GM12878 (cell line): ENCODE data around the gene WDR17. TPM values are rescaled to one million over a fixed set of nuclear protein-coding genes. Genes with fewer than 3 reads are reported as not detected.

Experiments
- ATAC-seq: fragments of 200-7000 bp; cut with Tn5 transposase; 3 replicates; pipeline ENCODE4 v1.9.1; 2020; ENCODE audit warnings: mild to moderate bottlenecking, moderate library complexity
- BruUV-seq: library from RNA; stranded (reverse); fragments of 400-500 nt; replicated peaks from 2 replicates; lab custom pipeline; 2021; lab: Mats Ljungman, UMichigan
- CTCF ChIA-PET: fragments of 300-600 bp; sonication (Branson Sonifier 250); formaldehyde crosslinking; extraction: SDS; loops from one replicate; lab custom pipeline; 2021; ENCODE audit warnings: inconsistent platforms; lab: Yijun Ruan, JAX
- POLR2A ChIA-PET: fragments of 350-600 bp; formaldehyde crosslinking; extraction: SDS; loops from one replicate; lab custom pipeline; 2021; ENCODE audit warnings: inconsistent platforms; lab: Charles Lee
- RAD21 ChIA-PET: fragments of 300-600 bp; sonication (Branson Sonifier 250); formaldehyde crosslinking; loops from one replicate; lab custom pipeline; 2023; ENCODE audit warnings: antibody characterized with exemption; ENCODE audit not compliant: unreplicated experiment; lab: Charles Lee
- SMC1A ChIA-PET: fragments of 300-600 bp; sonication (Branson Sonifier 250); formaldehyde crosslinking; loops from one replicate; lab custom pipeline; 2023; ENCODE audit not compliant: unreplicated experiment, uncharacterized antibody; lab: Charles Lee
- DNase-seq: peaks from one replicate; pipeline ENCODE4 v3.0.0-alpha.2; 2011; ENCODE audit warnings: low read depth, low spot score
- FAIRE-seq: peaks from 3 replicates; lab custom pipeline; 2011; peaks lifted over from hg19 to GRCh38; lab: Jason Lieb, UNC
- H2AFZ ChIP-seq: 2 replicates; pipeline ENCODE4 v1.6.0; 2011; ENCODE audit warnings: low read depth, low read length, control low read depth; ENCODE audit not compliant: control insufficient read depth
- H3K27ac ChIP-seq: 2 replicates; pipeline ENCODE4 v1.5.1; 2011; ENCODE audit warnings: control low read depth; ENCODE audit not compliant: control insufficient read depth, insufficient read depth
- H3K27me3 ChIP-seq, 2 experiments: replicated peaks in 1 of 2; 2 replicates each; pipeline versions ENCODE4 v1.6.0 to v1.6.1; 2011; ENCODE audit warnings: low read length in 1 of 2; ENCODE audit not compliant: control insufficient read depth in 2 of 2, insufficient read depth in 2 of 2
- H3K36me3 ChIP-seq, 2 experiments: 2 replicates each; pipeline ENCODE4 v1.5.1; 2011; ENCODE audit warnings: low read length in 1 of 2; ENCODE audit not compliant: control insufficient read depth in 2 of 2, insufficient read depth in 2 of 2
- H3K4me1 ChIP-seq: 2 replicates; pipeline ENCODE4 v1.6.1; 2011; ENCODE audit warnings: mild to moderate bottlenecking, low read length, moderate library complexity, mixed read lengths; ENCODE audit not compliant: control insufficient read depth, insufficient read depth
- H3K4me2 ChIP-seq: 2 replicates; pipeline ENCODE4 v1.6.0; 2011; ENCODE audit warnings: control low read depth; ENCODE audit not compliant: control insufficient read depth, insufficient read depth
- H3K4me3 ChIP-seq: fragments of 200-600 bp; sonication (generic); 2 replicates; pipeline ENCODE4 v1.5.1; 2016
- H3K79me2 ChIP-seq: 2 replicates; pipeline ENCODE4 v1.6.0; 2011; ENCODE audit warnings: low read length; ENCODE audit not compliant: control insufficient read depth, insufficient read depth
- H3K9ac ChIP-seq: 2 replicates; pipeline ENCODE4 v1.8.0; 2011; ENCODE audit warnings: low read length, control low read depth, mixed read lengths; ENCODE audit not compliant: control insufficient read depth, insufficient read depth
- H3K9me3 ChIP-seq: replicated peaks from 3 replicates; pipeline ENCODE4 v1.5.1; 2011; ENCODE audit warnings: mild to moderate bottlenecking, low read length; ENCODE audit not compliant: control insufficient read depth, insufficient read depth
- H4K20me1 ChIP-seq: 2 replicates; pipeline ENCODE4 v1.6.0; 2011; ENCODE audit not compliant: control insufficient read depth, insufficient read depth
- CHD4 ChIP-seq: fragments of 200-600 bp; sonication (generic); IDR thresholded peaks from 2 replicates; pipeline ENCODE4 v1.6.1; 2016; ENCODE audit warnings: mild to moderate bottlenecking
- EP300 ChIP-seq, 2 experiments: fragments of 150-350 bp in 1 of 2; IDR thresholded peaks; 2 replicates each; pipeline ENCODE4 v1.6.1; 2011 to 2012; ENCODE audit warnings: low read depth in 2 of 2, low read length in 2 of 2, borderline replicate concordance in 1 of 2, improper control_type of control experiment in 1 of 2, inconsistent platforms in 1 of 2; ENCODE audit not compliant: control insufficient read depth in 1 of 2
- EZH2 ChIP-seq: IDR thresholded peaks from 2 replicates; pipeline ENCODE4 v1.6.1; 2012; ENCODE audit warnings: low read depth, mild to moderate bottlenecking, control low read depth, inconsistent platforms, low read length, borderline replicate concordance; ENCODE audit not compliant: control insufficient read depth
- FOXK2 ChIP-seq: fragments of 450-650 bp; IDR thresholded peaks from 2 replicates; pipeline ENCODE4 v1.6.1; 2017; ENCODE audit warnings: mild to moderate bottlenecking, moderate library complexity
- HCFC1 ChIP-seq: fragments of 150-350 bp; IDR thresholded peaks from 2 replicates; pipeline ENCODE4 v1.6.1; 2014; ENCODE audit warnings: low read length
- IRF4 ChIP-seq: IDR thresholded peaks from 2 replicates; pipeline ENCODE4 v1.6.1; 2011; ENCODE audit warnings: low read depth, low read length
- IRF5 ChIP-seq: fragments of 450-650 bp; IDR thresholded peaks from 2 replicates; pipeline ENCODE4 v1.6.1; 2017; ENCODE audit warnings: borderline replicate concordance
- LARP7 ChIP-seq: fragments of 450-650 bp; IDR thresholded peaks from 2 replicates; pipeline ENCODE4 v1.6.1; 2017; ENCODE audit warnings: mild to moderate bottlenecking
- MLLT1 ChIP-seq: fragments of 450-650 bp; IDR thresholded peaks from 2 replicates; pipeline ENCODE4 v1.6.1; 2016; ENCODE audit warnings: mild to moderate bottlenecking
- MYB ChIP-seq: fragments of 150-350 bp; IDR thresholded peaks from 2 replicates; pipeline ENCODE4 v1.6.1; 2014; ENCODE audit warnings: mild to moderate bottlenecking, low read depth, low read length, borderline replicate concordance
- PBX3 ChIP-seq: IDR thresholded peaks from 2 replicates; pipeline ENCODE4 v1.6.1; 2011; ENCODE audit warnings: mild to moderate bottlenecking, low read depth, low read length, moderate library complexity; ENCODE audit not compliant: insufficient replicate concordance
- PML ChIP-seq: IDR thresholded peaks from 2 replicates; pipeline ENCODE4 v1.6.1; 2012; ENCODE audit warnings: low read length, inconsistent platforms
- POLR2A ChIP-seq: IDR thresholded peaks from 2 replicates; pipeline ENCODE4 v1.6.1; 2011; ENCODE audit warnings: low read depth, mild to moderate bottlenecking, low read length
- POLR2AphosphoS5 ChIP-seq: IDR thresholded peaks from 2 replicates; pipeline ENCODE4 v1.6.1; 2011; ENCODE audit warnings: mild to moderate bottlenecking, low read length, inconsistent platforms
- RAD21 ChIP-seq: IDR thresholded peaks from 2 replicates; pipeline ENCODE4 v1.6.1; 2011; ENCODE audit warnings: mild to moderate bottlenecking, low read depth, low read length, moderate library complexity; ENCODE audit not compliant: insufficient read depth
- RCOR1 ChIP-seq: conservative IDR thresholded peaks from 2 replicates; pipeline ENCODE4 v1.6.1; 2012; ENCODE audit warnings: low read depth, low read length, improper control_type of control experiment
- SIX5 ChIP-seq: IDR thresholded peaks from 2 replicates; pipeline ENCODE4 v1.6.1; 2011; ENCODE audit warnings: mild to moderate bottlenecking, low read depth, low read length, moderate library complexity; ENCODE audit not compliant: severe bottlenecking
- SKIL ChIP-seq: fragments of 450-650 bp; IDR thresholded peaks from 2 replicates; pipeline ENCODE4 v1.6.1; 2017; ENCODE audit warnings: mild to moderate bottlenecking, low read depth, inconsistent platforms; ENCODE audit not compliant: poor library complexity, severe bottlenecking
- SMC3 ChIP-seq: IDR thresholded peaks from 2 replicates; pipeline ENCODE4 v1.6.1; 2011; ENCODE audit warnings: low read length, improper control_type of control experiment, borderline replicate concordance
- STAT1 ChIP-seq: fragments of 450-650 bp; conservative IDR thresholded peaks from 2 replicates; pipeline ENCODE4 v1.6.1; 2014; ENCODE audit warnings: antibody characterized with exemption, mild to moderate bottlenecking
- ZNF217 ChIP-seq: fragments of 450-650 bp; IDR thresholded peaks from 2 replicates; pipeline ENCODE4 v1.6.1; 2017; ENCODE audit warnings: antibody characterized with exemption, mild to moderate bottlenecking
- ZNF24 ChIP-seq: fragments of 450-650 bp; IDR thresholded peaks from 2 replicates; pipeline ENCODE4 v1.6.1; 2017; ENCODE audit warnings: antibody characterized with exemption, mild to moderate bottlenecking
- in situ Hi-C: fragments of 300-500 bp; cut with MboI; formaldehyde crosslinking; loops from 9 replicates; pipeline ENCODE4 v1.14.3; 2018; ENCODE audit warnings: mixed read lengths
- intact Hi-C: fragments of 100-400 bp; cut with micrococcal nuclease; formaldehyde crosslinking; loops from one replicate; pipeline ENCODE4 v1.14.2; 2022; ENCODE audit not compliant: unreplicated experiment
- polyA plus RNA-seq, 11 experiments: library from polyadenylated mRNA; depleted of rRNA in 4 of 11; unstranded in 6 of 11; stranded (reverse) in 5 of 11; fragments of >200 nt; fragmentation: Nextera tagmentation in 4 of 11; fragmentation: Illumina TruSeq in 1 of 11; extraction: Ambion mirVana in 4 of 11; extraction: Trizol in 1 of 11; gene quantifications; 1 replicate in 1 of 11; 2 replicates in 10 of 11; pipeline versions ENCODE4 v1.2.1 to v1.2.3, GENCODE V29; 2011 to 2016; ENCODE audit warnings: inconsistent platforms in 2 of 11, missing spikeins in 2 of 11, low read depth in 1 of 11
- total RNA-seq, 4 experiments: library from RNA; depleted of rRNA in 3 of 4; stranded (reverse); fragments of >200 nt in 3 of 4; fragmentation: Illumina TruSeq in 1 of 4; extraction: Trizol in 1 of 4; gene quantifications; 2 replicates each; pipeline versions ENCODE4 v1.2.1 to v1.2.3, GENCODE V29; 2013 to 2021

The WDR17 gene
- total and polyA plus RNA-seq, 10 of the 15 experiments (the other 5 are each of a cell fraction or from before 2014, with no cell fraction given) = 0.43 to 3.8 (median 2.8) TPM

- ChIA-PET POLR2A (no interaction called here), SMC1A (interaction anchor here (0.8 to 1.6 kb wide), 3 partner anchors 10 to 191 kb away, joined by 3 to 4 read pairs (median 4); no protein-coding TSS in a partner anchor), RAD21 (interaction anchor here (1.6 kb wide), 1 partner anchor 190 kb away, joined by 13 read pairs; no protein-coding TSS in a partner anchor), CTCF (interaction anchor here (0.6 to 2.7 kb wide), 8 partner anchors 8 to 192 kb away, joined by 3 to 18 read pairs (median 4); partner anchors contain the start of gene SPATA4)
- ATAC-seq (no peak), DNase-seq (no peak), FAIRE-seq (no peak)
- Histone ChIP-seq H3K27ac (no peak overlapping the region), H3K79me2 (no peaks in the 10 kb centered on the region), H4K20me1 (no peaks in the 10 kb centered on the region), H3K9me3 (no peaks in the 10 kb centered on the region), H3K27me3 (no peaks in the 10 kb centered on the region), H3K4me2 (no peak overlapping the region), H2AFZ (no peak overlapping the region), H3K4me1 (no peaks in the 10 kb centered on the region), H3K4me3 (no peak overlapping the region), H3K9ac (no peak overlapping the region), H3K36me3 (no peaks in the 10 kb centered on the region)
- intact Hi-C loops (loop anchor here (1.0 to 5.0 kb wide), 3 partner anchors 127 to 191 kb away; no protein-coding TSS in a partner anchor), in situ Hi-C loops (no loop called here)
- BruUV-seq = no TSS peak
- no peak for TF ChIP-seq LARP7
- TF ChIP-seq POLR2AphosphoS5 = no peak
- no peak for TF ChIP-seq EP300 (IDR thresholded peaks at IDR 0.05; ENCODE audit: borderline replicate concordance in 1 of 2, control insufficient read depth in 1 of 2, low read depth in 2 of 2, low read length in 2 of 2)
- no peak for TF ChIP-seq IRF5
- no peak for TF ChIP-seq POLR2A
- TF ChIP-seq SKIL = no peak
- TF ChIP-seq RCOR1 = no peak
- TF ChIP-seq MLLT1 = no peak
- TF ChIP-seq CHD4 = no peak
- no peak for TF ChIP-seq HCFC1
- peak; percentile 39; the same call in 1 of the 2 replicates for TF ChIP-seq SMC3
- no peak for TF ChIP-seq EZH2
- TF ChIP-seq RAD21 = peak; percentile 56
- no peak for TF ChIP-seq FOXK2
- TF ChIP-seq ZNF24 = no peak
- TF ChIP-seq SIX5 = no peak
- TF ChIP-seq MYB = no peak
- TF ChIP-seq IRF4 = no peak
- no peak for TF ChIP-seq PBX3
- TF ChIP-seq ZNF217 = no peak
- TF ChIP-seq STAT1 = no peak
- TF ChIP-seq PML = no peak
Observed at GRCh38 chr4:176150356-176150682, 84.7 kb downstream of the WDR17 start.
